ENCODE results near the gene P2RY14. TPM values are rescaled to one million over a fixed set of nuclear protein-coding genes. Genes with fewer than 3 reads are reported as not detected.
A peak's percentile ranks its signal among the peaks of the same experiment; 100 is the strongest.
"Not testable (repeated sequence)": the region's sequence is repeated elsewhere in the genome, so short reads cannot be mapped to it uniquely, and the experiment has no call there.

Gene P2RY14
- total RNA-seq, 1 donor from 2014 or later, result not detected

DNA sequence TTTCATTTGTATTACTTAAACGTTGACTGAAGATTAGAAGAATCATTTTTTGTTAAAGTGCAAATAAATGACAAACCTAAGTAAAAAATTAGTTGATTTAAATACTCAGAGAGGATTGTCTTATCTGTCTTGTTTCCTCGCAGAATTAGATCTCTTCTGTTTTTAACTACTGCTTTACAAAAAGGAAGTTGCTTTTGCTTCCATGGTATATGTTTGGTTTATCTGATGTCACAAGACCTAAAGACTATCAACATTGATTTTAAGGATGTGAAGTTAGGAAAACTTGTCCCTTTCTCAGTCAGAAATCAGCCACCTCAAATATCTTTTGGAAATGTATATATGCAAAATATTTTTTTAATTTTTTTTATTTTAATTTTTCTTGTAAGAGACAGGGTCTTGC, 104.0 kb downstream of the P2RY14 start:
- no peaks in the 10 kb centered on the region for H3K36me3 Mint-ChIP-seq (ENCODE audit: unreplicated experiment)
- TF ChIP-seq, protein P1, sequence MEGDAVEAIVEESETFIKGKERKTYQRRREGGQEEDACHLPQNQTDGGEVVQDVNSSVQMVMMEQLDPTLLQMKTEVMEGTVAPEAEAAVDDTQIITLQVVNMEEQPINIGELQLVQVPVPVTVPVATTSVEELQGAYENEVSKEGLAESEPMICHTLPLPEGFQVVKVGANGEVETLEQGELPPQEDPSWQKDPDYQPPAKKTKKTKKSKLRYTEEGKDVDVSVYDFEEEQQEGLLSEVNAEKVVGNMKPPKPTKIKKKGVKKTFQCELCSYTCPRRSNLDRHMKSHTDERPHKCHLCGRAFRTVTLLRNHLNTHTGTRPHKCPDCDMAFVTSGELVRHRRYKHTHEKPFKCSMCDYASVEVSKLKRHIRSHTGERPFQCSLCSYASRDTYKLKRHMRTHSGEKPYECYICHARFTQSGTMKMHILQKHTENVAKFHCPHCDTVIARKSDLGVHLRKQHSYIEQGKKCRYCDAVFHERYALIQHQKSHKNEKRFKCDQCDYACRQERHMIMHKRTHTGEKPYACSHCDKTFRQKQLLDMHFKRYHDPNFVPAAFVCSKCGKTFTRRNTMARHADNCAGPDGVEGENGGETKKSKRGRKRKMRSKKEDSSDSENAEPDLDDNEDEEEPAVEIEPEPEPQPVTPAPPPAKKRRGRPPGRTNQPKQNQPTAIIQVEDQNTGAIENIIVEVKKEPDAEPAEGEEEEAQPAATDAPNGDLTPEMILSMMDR (IDR thresholded peaks at IDR 0.05), result no peak
- no peak overlapping the region for H3K27ac Mint-ChIP-seq (ENCODE audit: unreplicated experiment)
- H3K4me1 Mint-ChIP-seq (ENCODE audit: unreplicated experiment), result no peaks in the 10 kb centered on the region
- no peak for DNase-seq (ENCODE audit: extremely low spot score, unreplicated experiment)
- no peaks in the 10 kb centered on the region for H3K9me3 Mint-ChIP-seq (ENCODE audit: unreplicated experiment)
- no peaks in the 10 kb centered on the region for H3K27me3 Mint-ChIP-seq (ENCODE audit: unreplicated experiment)
- no peak overlapping the region for H3K4me3 Mint-ChIP-seq (ENCODE audit: unreplicated experiment)

DNA sequence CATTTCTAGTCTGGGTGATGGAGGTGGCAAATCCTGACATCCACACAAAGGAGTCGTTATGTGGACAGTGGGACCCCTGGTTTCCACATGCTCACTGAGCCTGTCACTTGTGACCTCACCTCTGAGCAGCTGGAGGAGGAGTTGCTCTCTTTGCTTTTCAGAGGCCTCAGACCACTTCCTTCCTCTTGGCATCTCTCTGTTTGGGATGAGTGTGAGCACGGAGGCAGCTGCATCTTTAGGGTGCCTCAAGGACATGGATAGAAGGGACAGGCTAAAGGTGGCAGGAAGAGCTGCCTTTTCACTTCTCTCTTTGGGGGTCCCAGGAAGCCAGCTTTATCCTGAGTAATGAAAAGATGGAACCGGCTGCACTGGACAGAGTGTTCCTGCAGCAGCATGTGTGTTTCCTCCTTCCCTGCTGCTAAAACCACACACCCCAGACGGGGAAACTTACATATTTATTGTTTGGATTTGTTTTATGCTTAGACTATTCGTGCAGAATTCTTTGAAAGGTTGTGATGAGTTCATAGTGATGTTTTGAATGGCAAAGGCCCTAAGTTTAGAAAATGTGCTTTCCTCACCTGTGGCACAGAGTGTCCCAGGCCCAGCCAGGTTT, 107.1 kb downstream of the P2RY14 start:
- H3K9me3 Mint-ChIP-seq (ENCODE audit: unreplicated experiment), result no peaks in the 10 kb centered on the region
- no peaks in the 10 kb centered on the region for H3K27me3 Mint-ChIP-seq (ENCODE audit: unreplicated experiment)
- TF ChIP-seq, protein P1 (IDR thresholded peaks at IDR 0.05), result no peak
- H3K27ac Mint-ChIP-seq (ENCODE audit: unreplicated experiment), result no peak overlapping the region
- no peak overlapping the region for H3K4me3 Mint-ChIP-seq (ENCODE audit: unreplicated experiment)
- H3K36me3 Mint-ChIP-seq (ENCODE audit: unreplicated experiment), result no peaks in the 10 kb centered on the region
- DNase-seq (ENCODE audit: extremely low spot score, unreplicated experiment), result no peak
- H3K4me1 Mint-ChIP-seq (ENCODE audit: unreplicated experiment), result no peaks in the 10 kb centered on the region

DNA sequence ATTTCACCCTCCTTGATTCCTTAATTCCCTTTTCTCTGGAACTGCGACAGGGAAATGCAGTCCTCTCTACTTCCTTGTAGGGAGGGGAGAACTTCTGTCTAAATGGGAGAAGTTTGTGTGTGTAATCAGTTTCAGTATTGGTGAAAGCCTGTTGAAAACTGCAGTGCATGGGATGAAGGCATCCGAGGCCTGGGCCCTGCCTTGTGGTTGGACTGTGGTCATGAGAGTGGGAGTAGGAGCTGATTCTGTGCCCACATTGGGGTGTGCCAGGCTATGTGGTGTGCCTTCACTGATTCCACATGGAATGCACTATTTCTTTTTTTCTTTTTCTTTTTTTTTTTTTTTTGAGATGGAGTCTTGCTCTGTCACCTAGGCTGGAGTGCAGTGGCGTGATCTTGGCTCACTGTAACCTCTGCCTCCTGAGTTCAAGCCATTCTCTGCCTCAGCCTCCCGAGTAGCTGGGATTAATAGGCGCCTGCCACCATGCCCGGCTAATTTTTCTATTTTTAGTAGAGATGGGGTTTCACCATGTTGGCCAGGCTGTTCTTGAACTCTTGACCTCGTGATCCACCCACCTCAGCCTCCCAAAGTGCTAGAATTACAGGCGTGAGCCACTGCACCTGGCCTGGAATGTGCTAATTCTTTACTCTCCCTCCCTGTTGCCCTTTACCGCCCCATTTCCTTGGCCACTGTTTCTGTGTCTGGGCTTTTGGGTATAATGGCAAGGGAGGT, 108.2 kb downstream of the P2RY14 start:
- H3K4me1 Mint-ChIP-seq (ENCODE audit: unreplicated experiment); H3K27me3 Mint-ChIP-seq (ENCODE audit: unreplicated experiment); H3K27ac Mint-ChIP-seq (ENCODE audit: unreplicated experiment); H3K4me3 Mint-ChIP-seq (ENCODE audit: unreplicated experiment); DNase-seq (ENCODE audit: extremely low spot score, unreplicated experiment); H3K36me3 Mint-ChIP-seq (ENCODE audit: unreplicated experiment); H3K9me3 Mint-ChIP-seq (ENCODE audit: unreplicated experiment): not testable (repeated sequence)

DNA sequence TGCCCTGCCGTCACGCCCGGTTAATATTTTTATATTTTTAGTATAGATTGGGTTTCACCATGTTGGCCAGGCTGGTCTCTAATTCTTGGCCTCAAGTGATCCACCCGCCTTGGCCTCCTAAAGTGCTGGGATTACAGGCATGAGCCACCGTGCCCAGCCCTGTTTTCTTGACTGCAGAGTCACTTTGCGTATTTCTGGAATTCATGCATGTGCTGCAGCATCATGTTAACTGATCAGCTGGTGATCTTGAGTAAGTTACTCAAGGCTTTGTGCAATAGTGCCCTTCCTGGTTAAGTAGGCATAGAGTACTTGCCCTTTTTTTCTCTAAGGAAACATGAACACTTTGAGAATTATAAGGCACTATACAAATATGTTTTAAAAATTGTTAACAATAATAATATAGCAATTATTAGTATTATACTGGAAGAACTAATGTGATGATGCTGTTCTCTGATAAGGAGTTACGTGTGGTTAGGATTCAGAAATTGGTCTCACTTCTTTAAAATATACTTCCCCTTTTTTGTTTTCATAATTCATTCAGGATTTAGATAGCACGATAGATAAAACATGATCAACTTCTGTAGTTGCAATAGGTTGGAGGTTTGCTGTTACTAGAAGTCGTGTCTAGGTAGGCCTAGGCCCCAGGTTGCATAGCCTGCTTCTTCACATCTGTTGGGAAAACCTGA, 108.9 kb downstream of the P2RY14 start:
- no peak overlapping the region for H3K27ac Mint-ChIP-seq (ENCODE audit: unreplicated experiment)
- H3K9me3 Mint-ChIP-seq (ENCODE audit: unreplicated experiment), result no peaks in the 10 kb centered on the region
- no peaks in the 10 kb centered on the region for H3K4me1 Mint-ChIP-seq (ENCODE audit: unreplicated experiment)
- no peak overlapping the region for H3K4me3 Mint-ChIP-seq (ENCODE audit: unreplicated experiment)
- TF ChIP-seq, protein P1 (IDR thresholded peaks at IDR 0.05), result no peak
- DNase-seq (ENCODE audit: extremely low spot score, unreplicated experiment), result no peak
- no peaks in the 10 kb centered on the region for H3K27me3 Mint-ChIP-seq (ENCODE audit: unreplicated experiment)
- no peaks in the 10 kb centered on the region for H3K36me3 Mint-ChIP-seq (ENCODE audit: unreplicated experiment)

DNA sequence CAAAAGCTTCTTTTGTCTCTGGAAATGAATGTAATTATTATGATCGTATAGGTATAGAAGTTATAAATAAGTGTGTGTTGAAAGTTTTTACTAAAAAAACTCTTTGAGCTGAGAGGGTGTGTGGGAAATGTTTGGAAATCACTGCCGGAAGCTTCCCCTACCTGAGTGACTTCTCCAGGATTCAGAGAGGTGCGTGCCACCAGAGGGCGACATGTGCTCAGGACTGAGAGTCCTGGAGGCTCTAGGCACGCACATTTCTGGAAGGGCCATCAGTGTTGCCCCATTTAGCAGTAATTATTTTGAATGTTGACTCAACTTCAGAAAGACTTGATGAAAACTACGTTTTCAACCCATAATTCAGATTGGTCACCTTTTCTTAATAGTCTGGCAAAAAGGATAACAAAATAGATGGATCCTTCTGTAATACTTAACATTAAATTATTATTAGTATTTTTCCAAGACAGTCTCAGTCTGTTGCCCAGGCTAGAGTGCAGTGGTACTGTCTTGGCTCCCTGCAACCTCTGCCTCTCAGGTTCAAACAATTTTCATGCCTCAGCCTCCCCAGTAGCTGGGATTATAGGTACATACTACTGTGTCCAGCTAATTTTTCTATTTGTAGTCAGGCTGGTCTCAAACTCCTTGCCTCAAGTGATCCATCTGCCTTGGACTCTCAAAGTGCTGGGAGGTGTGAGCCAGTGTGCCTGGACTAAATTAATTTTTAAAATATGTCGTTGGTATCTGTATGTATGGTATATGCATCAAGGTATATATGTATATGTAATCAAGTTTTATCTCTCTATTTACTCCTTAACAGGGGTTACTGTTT, 109.9 kb downstream of the P2RY14 start:
- H3K9me3 Mint-ChIP-seq (ENCODE audit: unreplicated experiment), result no peaks in the 10 kb centered on the region

More for the DNA sequence above, 109.9 kb downstream of the P2RY14 start:
- no peak for DNase-seq (ENCODE audit: extremely low spot score, unreplicated experiment)
- TF ChIP-seq, protein P1 (IDR thresholded peaks at IDR 0.05), result peak; percentile 86
- Mint-ChIP-seq H3K36me3 (ENCODE audit: unreplicated experiment) (no peaks in the 10 kb centered on the region), H3K4me1 (ENCODE audit: unreplicated experiment) (no peaks in the 10 kb centered on the region), H3K27ac (ENCODE audit: unreplicated experiment) (no peak overlapping the region), H3K4me3 (ENCODE audit: unreplicated experiment) (no peak overlapping the region), H3K27me3 (ENCODE audit: unreplicated experiment) (no peaks in the 10 kb centered on the region)

All from osteocyte (in vitro differentiated cells).